Parathyroid adenoma (tissue), 2 donors: ENCODE results near the gene AMPD1.

Experiments used
- H2AFZ ChIP-seq: fragments of 300-600 bp; sonication (generic); one replicate; pipeline ENCODE4 v1.7.0; 2017; ENCODE audit warnings: antibody characterized with exemption, mild to moderate bottlenecking
- H3K27ac ChIP-seq: fragments of 300-600 bp; sonication (generic); one replicate; pipeline ENCODE4 v1.7.0; 2017
- H3K27me3 ChIP-seq: fragments of 300-600 bp; sonication (generic); one replicate; pipeline ENCODE4 v1.7.0; 2017; ENCODE audit warnings: low read length; ENCODE audit not compliant: control insufficient read depth, insufficient read depth
- H3K36me3 ChIP-seq: fragments of 300-600 bp; sonication (generic); one replicate; pipeline ENCODE4 v1.7.0; 2017; ENCODE audit warnings: low read length; ENCODE audit not compliant: control insufficient read depth, insufficient read depth
- H3K4me1 ChIP-seq: fragments of 300-600 bp; sonication (generic); one replicate; pipeline ENCODE4 v1.7.0; 2017; ENCODE audit warnings: control low read depth
- H3K4me2 ChIP-seq: fragments of 300-600 bp; sonication (generic); one replicate; pipeline ENCODE4 v1.7.0; 2017; ENCODE audit warnings: low read length
- H3K4me3 ChIP-seq: fragments of 300-600 bp; sonication (generic); one replicate; pipeline ENCODE4 v1.7.0; 2017; ENCODE audit warnings: low read depth, low read length
- H3K79me2 ChIP-seq: fragments of 300-600 bp; sonication (generic); one replicate; pipeline ENCODE4 v1.7.0; 2017; ENCODE audit warnings: control low read depth
- H3K9ac ChIP-seq: fragments of 300-600 bp; sonication (generic); one replicate; pipeline ENCODE4 v1.7.0; 2017; ENCODE audit warnings: mild to moderate bottlenecking
- H3K9me3 ChIP-seq: fragments of 300-600 bp; sonication (generic); one replicate; pipeline ENCODE4 v1.7.0; 2017; ENCODE audit warnings: low read length; ENCODE audit not compliant: control insufficient read depth
- CTCF ChIP-seq: fragments of 300-600 bp; sonication (generic); IDR thresholded peaks from one replicate; pipeline ENCODE4 v1.7.0; 2017; ENCODE audit warnings: antibody characterized with exemption, mild to moderate bottlenecking
- donor health status: primary hyperparathyroidism.

Gene AMPD1

DNA sequence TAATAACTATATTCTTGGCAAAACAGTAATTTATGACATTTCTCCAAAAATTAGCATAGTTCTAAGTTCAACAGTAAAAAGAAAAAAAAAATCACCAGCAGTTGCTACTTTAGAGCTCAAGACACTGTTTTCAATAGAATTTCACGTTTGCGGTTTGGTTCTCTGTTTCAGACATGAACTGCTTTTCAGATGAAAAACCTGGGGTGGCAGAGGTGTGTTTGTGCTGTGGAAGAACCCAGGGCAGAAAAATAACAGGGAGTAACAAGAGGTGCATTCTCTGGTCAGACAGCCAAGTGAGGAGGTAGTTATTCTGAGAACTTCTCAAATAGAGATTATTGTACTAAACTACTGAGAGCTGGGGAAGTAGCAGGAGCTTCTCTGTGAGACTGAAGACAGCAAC lies 12.3 kb upstream of the AMPD1 start:
- H3K9me3 ChIP-seq = no peaks in the 10 kb centered on the region
- H3K4me3 ChIP-seq = no peak overlapping the region
- H3K27ac ChIP-seq = no peak overlapping the region
- no peaks in the 10 kb centered on the region for H3K79me2 ChIP-seq
- no peak overlapping the region for H3K4me2 ChIP-seq
- H2AFZ ChIP-seq = no peak overlapping the region
- H3K4me1 ChIP-seq = no peaks in the 10 kb centered on the region
- no peaks in the 10 kb centered on the region for H3K27me3 ChIP-seq
- TF ChIP-seq CTCF = no peak
- H3K9ac ChIP-seq = no peak overlapping the region
- no peaks in the 10 kb centered on the region for H3K36me3 ChIP-seq

DNA sequence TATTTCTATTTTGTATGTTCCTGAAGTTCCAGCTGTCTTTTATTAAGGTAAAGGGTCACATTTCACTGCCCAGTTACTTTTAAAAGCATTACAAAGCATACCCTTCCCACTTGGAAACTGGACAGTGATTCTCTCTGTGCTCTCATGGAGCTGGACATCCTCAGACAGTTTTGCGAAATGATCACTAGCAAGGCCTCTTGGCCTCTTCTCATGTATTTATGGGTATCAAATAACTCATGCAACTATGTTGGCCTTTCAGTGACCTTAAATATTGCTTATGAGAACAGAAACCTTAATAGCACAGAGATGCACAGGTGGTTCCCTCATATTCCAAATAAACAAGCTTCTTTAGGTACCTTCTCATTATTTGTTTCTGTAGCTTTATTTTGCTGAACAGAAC lies 7.9 kb upstream of the AMPD1 start:
- Histone ChIP-seq H3K9me3 (no peaks in the 10 kb centered on the region), H3K4me3 (no peak overlapping the region), H3K27ac (no peak overlapping the region), H3K27me3 (no peaks in the 10 kb centered on the region), H3K9ac (no peak overlapping the region), H3K4me2 (no peak overlapping the region), H3K79me2 (no peaks in the 10 kb centered on the region), H2AFZ (no peak overlapping the region), H3K36me3 (no peaks in the 10 kb centered on the region), H3K4me1 (no peaks in the 10 kb centered on the region)
- no peak for TF ChIP-seq CTCF

GRCh38 chr1:114702737-114703136 lies 7.4 kb upstream of the AMPD1 start:
- no peak overlapping the region for H3K9ac ChIP-seq
- no peaks in the 10 kb centered on the region for H3K4me1 ChIP-seq
- no peak overlapping the region for H2AFZ ChIP-seq
- H3K36me3 ChIP-seq = no peaks in the 10 kb centered on the region
- no peak overlapping the region for H3K27ac ChIP-seq
- no peaks in the 10 kb centered on the region for H3K79me2 ChIP-seq
- H3K9me3 ChIP-seq = no peaks in the 10 kb centered on the region
- TF ChIP-seq CTCF = no peak
- no peak overlapping the region for H3K4me3 ChIP-seq
- H3K4me2 ChIP-seq = no peak overlapping the region
- H3K27me3 ChIP-seq = no peaks in the 10 kb centered on the region

DNA sequence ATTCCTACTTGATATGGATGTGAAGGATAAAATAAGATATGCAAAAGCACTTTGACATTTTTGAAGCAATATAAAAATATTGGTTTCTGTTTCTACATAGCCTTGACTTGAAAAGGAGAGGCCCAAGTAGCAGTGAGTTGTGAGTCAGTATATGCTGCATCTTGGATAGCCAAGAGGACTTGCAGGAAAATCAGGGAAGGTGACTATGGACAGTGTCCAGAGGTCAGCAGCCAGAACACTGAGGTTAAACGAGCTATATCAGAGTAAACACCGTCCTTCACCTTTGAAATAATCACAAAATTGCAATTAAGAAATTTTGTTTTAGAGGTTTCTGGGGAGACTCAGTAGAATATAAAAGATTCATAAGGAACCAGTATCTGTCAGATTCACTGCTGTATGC lies 6.6 kb upstream of the AMPD1 start:
- TF ChIP-seq CTCF = no peak
- Histone ChIP-seq H3K36me3 (no peaks in the 10 kb centered on the region), H2AFZ (no peak overlapping the region), H3K4me1 (no peaks in the 10 kb centered on the region), H3K4me3 (no peak overlapping the region), H3K79me2 (no peaks in the 10 kb centered on the region), H3K4me2 (no peak overlapping the region), H3K9me3 (no peaks in the 10 kb centered on the region), H3K27me3 (no peaks in the 10 kb centered on the region), H3K9ac (no peak overlapping the region), H3K27ac (no peak overlapping the region)

DNA sequence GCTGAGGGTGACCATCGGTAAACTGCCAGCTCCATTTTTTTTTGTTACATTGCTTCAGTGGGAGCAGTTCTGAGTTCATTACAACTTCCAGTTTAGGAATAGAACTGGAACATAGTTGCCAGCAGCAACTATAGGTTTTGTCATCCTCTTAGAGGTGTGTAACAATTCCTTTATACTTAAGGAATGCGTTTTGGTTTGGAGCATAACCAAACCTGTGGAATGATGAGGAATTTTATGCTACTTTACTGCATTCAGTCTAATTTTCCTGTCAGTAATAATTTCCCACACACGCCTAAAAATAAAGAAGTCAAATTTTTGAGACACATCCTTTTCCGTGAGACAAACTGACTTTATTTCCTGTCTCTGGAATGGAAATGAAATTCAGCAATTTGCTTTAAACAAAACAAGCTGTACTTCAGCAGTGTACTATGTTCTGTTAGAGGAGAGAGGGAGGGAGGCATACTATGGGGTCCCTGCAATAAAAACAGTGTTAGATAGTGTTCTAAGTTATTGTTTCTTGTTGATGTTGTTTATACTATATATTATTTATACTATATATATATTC lies 4.8 kb upstream of the AMPD1 start:
- no peak overlapping the region for H2AFZ ChIP-seq
- no peak overlapping the region for H3K27ac ChIP-seq
- H3K4me2 ChIP-seq = no peak overlapping the region
- H3K36me3 ChIP-seq = no peaks in the 10 kb centered on the region
- no peak overlapping the region for H3K4me3 ChIP-seq
- no peaks in the 10 kb centered on the region for H3K79me2 ChIP-seq
- TF ChIP-seq CTCF = no peak
- no peaks in the 10 kb centered on the region for H3K9me3 ChIP-seq
- no peaks in the 10 kb centered on the region for H3K27me3 ChIP-seq
- H3K4me1 ChIP-seq = no peaks in the 10 kb centered on the region
- no peak overlapping the region for H3K9ac ChIP-seq
